Cortex of kidney (tissue), 1 donor: ENCODE measurements around the gene LONRF2.

Experiments
- DNase-seq: peaks from one replicate; lab custom pipeline; 2025; lab: John Stamatoyannopoulos, UW

LONRF2 gene

DNA sequence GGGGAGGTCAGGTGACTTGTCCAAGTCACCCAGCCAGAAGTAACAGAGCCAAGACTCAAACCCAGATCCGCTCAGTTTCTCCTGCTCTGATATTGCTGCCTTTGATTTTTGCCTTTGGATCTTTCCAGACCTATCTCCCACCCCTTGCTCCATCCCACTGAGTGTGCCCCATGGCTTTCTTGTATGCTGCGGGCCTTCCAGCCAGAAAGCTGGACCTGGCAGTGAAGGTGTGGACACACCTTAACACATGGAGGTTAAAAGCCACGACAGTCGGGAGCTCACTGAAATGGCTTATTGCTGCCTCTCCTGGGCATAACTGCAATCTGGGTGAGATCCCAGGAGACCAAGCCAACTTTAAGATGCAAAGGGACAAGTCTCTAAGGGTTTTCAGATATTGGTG lies 86.7 kb downstream of the LONRF2 start:
- no peak for DNase-seq

DNA sequence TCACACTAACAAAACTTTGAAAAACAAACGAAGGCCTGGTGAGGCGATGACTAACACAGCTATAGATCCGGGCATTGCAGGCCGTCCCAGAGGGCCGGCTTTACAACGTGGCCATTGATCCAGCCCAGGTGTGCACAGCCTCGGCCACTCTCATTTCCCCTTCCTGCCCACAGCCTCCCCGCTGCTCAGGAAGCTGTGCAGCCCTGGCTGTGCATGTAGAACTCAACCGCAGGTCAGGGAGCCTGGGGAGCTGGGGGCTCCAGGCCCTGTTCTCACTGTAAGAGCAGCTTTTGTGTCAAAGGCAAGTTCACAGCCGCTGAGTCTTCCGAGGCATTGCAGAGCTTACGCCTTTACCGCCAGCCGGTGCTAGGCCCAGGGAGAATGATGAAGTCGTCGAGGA lies 87.2 kb downstream of the LONRF2 start:
- no peak for DNase-seq

DNA sequence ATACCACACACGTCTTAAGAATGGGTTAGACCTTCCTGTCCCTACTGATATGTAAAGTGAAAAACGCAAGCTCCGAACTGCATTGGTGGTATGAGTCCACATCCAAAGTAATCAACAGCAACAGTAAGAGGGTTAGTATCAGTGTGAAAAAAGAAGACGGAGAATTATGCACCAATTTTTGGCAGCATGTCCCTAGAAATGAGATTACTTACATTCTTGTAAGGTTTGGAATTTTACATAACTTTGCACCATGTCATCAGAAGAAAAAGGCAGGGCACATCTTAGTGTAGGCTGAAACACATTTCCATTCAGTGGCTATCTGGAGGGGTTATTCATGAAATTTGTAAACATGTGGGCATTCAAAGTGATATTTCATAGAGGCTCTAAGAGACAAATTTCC lies 88.2 kb downstream of the LONRF2 start:
- DNase-seq: no peak

DNA sequence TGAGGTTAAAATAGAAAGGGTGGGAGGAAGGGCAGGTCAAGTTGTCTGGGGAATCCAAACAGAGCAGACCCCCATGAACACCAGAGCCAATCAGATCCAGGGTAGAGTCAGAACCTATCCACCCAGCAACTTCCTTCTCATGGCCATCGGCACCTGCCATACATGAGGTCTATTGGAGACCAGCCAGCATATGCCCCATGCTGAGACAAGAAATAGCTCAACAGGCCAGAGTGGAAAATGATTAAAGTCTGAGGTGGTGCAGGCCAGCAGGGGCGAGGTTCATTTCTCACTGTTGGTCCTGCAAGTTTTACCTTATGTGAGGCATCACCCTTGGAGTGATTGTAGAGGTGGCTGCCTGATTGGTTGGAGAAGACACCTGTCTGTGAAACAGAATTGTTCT lies 89.2 kb downstream of the LONRF2 start:
- DNase-seq: no peak

DNA sequence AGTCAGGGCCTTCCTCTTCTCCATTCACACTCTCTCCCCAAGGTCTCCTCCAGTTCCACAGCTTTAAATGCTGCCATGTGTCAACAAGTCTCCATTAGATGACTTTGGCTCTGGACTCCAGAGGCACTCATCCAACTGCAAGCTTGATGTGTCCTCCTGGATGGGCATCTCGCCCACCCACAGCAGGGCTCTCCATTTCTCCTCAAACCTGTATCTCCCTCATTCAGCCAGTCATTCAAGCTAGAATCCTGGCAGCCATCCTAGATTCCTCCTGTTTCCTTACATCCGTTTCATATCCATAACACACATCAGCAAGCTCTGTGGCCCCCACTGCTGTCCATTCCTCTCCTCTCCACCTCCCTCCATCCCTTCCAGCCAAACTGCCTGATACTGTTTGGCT lies 91.5 kb downstream of the LONRF2 start:
- DNase-seq: no peak

DNA sequence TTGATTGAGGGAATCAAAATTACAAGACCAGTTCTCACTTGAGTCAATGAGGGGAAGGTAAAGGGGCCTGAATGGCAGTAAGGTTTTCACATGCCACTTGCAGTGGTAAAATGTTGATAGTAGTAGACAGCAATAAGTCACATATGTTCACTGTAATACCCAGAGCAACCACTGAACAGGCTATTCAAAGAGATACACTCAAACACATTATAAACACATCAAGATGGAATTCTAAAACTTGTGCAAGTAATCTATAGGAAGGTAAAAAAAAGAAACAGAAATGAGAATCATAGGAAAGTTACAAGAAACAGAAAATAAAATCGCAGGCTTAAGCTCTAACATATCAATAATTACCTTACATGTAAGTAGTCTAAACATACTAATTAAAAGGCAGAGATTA lies 93.3 kb downstream of the LONRF2 start:
- no peak for DNase-seq

DNA sequence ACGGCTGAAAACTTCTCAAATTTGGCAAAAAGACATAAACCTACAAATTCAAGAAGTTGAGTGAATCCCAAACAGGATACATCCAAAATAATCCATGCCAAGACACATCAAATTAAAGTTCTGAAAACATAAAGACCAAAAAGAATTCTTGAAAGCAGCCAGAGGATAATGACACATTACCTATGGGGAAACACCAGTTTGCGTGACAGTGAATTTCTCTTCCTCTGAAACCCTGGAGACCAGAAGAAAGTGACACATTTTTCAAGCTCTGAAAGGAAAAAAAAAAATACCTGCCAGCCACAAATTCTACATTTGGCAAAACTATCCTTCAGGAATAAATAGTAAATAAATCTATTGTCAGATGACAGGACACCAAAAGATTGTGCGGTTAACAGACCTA lies 93.9 kb downstream of the LONRF2 start:
- DNase-seq: no peak

DNA sequence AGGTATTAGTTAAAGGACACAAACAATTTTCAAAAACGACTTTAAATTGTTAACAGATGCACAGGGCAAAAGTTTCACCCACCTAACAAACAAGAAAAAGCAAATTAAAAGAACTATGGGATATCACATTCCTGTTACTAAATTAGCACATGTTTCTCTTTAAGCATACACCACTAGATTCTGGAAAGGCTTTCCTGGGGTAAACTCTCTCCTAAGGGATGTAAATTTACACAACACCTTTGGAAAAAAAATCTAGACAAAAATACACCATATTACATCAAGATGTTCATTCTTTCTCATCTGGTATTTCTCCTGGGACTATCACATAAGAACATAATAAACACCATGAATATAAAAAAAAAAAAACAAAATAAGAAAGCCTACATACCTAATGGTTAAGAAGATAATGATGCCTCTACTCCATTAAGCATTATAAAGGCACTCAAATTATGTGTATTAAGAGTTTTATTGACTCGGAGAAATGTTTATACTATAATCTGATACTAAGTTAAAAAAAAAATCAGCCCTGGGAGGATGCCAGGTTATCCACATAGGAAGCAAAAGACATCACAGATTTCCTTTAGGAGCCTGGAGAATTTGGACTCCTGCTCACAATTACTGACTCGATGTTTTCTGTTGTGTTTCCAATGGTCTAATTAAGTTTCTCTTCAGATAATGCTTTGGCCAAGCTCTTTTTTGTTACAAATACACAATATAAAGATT lies 97.2 kb downstream of the LONRF2 start:
- no peak for DNase-seq

DNA sequence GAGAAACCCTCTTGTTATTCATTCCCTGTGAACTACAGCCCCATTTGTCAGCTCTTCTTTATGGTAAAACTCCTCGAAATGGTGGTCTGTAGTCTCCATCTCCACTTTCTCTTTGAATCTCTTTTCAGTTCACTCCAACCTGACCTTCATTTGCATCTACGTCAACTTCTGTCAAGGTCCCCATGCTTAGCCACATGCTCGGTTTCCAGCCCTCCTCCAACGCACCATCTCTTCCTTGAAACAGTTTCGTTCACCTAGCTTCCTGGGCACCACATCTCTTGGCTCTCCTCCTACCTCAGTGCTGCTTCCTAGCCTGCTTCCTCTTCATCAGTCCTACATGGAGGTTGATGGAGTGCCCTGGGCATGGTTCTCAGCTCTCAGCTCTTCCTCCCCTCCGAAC lies 98.8 kb downstream of the LONRF2 start:
- DNase-seq: no peak
